ENCODE measurements around the gene ANKRD55.
"Not testable (repeated sequence)": the region's sequence is repeated elsewhere in the genome, so short reads cannot be mapped to it uniquely, and the experiment has no call there.

The ANKRD55 gene

DNA sequence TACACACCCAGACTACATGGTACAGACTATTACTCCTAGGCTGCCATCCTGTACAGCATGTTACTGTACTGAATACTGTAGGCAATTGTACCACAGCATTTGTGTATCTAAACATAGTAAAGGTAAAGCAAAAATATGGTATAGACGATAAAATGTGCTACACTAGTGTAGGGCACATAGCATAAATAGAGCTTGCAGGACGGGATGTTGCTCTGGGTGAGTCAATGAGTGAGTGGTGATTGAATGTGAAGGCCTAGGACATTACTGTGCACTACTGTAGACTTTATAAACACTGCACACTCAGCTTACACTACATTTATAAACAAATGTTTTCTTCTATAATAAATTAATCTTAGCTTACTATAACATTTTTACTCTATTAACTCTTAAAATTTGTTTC, 25.6 kb downstream of the ANKRD55 start:
- no peak for DNase-seq (ENCODE audit: low read depth in 2 of 2)

DNA sequence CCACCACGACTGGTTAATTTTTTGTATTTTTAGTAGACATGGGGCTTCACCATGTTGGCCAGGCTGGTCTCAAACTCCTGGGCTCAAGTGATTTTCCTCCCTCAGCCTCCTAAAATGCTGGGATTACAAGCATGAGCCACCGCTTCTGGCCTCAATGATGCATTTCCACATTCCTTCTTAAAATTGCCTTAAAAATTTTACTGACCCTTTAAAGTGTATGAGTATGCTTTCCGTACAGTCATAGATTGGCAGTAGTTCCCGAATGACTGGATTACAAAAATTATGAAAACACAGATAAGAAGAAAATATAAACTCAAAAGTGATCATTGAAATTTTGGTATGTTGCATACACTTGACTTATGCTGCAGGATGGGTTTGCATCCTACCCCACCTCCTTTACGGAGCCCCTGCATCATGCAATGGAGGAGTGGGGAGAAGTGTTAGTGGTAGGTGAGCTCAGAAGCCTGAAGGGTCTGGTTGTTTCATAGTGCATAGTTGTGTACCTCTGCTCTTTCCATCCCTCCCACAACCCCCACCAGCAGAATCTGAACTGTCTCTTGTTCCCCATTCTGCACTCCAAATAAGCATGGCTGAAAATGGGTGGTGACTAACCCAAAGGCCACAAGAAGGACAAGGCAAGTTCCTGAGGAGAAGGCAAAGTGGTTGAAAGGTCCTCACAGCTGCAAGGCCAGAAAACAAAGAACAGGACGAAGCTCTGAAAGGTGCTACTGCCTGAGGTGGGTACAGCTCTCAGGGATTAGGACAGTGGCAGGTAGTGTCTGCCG, 26.8 kb downstream of the ANKRD55 start:
- no peak for DNase-seq (ENCODE audit: low read depth in 2 of 2)

DNA sequence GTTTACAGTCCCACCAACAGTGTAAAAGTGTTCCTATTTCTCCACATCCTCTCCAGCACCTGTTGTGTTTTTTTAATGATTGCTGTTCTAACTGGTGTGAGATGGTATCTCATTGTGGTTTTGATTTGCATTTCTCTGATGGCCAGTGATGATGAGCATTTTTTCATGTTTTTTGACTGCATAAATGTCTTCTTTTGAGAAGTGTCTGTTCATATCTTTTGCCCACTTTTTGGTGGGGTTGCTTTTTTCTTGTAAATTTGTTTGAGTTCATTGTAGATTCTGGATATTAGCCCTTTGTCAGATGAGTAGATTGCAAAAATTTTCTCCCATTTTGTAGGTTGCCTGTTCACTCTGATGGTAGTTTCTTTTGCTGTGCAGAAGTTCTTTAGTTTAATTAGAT, 29.2 kb downstream of the ANKRD55 start:
- DNase-seq (ENCODE audit: low read depth in 2 of 2) = not testable (repeated sequence)

DNA sequence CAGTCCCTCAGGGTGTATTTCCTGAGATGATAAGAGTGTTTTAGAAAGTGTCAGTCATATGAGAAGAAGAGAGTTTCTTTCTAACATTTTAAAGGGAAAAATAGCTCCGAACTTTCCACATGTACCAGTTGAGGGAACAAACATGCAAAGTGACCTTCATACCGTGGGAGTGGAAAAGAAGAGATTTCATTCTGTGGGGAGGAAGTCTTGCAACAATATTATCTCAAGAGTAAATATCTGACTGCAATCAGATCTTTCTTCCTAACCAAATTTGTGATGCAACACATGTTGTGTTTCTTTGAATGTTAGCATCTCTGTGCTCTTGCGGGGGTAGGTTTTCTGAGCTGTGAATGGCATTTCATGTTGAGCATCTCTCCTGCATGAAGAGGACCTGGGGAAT, 30.6 kb downstream of the ANKRD55 start:
- DNase-seq (ENCODE audit: low read depth in 2 of 2) = no peak

DNA sequence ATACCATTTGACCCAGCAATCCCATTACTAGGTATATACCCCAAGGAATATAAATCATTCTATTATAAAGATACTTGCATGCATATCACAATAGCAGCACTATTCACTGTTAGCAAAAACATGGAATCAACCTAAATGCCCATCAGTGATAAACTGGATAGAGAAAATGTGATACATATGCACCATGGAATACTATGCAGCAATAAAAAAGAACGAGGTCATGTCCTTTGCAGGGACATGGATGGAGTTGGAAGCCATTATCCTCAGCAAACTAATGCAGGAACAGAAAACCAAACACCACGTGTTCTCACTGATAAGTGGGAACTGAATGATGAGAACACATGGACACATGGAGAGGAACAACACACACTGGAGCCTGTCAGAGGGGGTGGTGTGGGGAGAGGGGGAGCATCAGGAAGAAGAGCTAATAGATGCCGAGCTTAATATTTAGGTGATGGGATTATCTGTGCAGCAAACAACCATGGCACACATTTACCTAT, 31.3 kb downstream of the ANKRD55 start:
- DNase-seq (ENCODE audit: low read depth in 2 of 2) = not testable (repeated sequence)

DNA sequence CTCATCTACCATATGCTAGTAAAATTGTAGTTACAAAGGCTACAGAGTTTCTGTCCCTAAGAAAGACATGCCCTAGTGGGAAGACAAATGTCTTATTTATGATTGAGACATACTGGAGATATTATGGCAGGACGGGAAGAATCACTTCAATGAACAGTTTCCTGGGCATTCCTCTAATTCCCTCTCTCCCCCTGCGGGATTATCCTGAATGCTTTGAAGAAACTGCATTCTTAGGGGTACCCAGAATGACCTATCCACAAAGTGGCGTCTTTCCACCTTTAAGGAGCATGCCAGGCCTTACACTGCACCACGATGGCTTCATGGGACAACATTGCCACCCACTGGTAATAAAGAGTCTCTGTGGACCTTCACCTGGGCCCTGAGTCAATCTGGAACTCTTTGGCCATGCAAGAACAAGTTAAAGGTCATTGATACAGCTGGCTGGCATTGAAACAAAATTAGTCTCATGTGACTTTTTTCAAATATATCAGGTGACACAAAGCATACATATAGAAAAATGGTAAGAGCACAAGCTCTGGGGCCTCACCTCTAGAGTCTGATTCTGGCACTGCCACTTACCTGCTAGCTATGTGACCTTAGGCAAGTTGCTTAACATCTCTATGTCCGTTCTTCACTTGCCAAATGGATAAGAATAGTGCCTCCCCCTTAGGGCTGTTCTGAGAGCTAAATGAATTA, 32.0 kb downstream of the ANKRD55 start:
- peak; percentile 10 to 27 for DNase-seq (ENCODE audit: low read depth in 2 of 2)

DNA sequence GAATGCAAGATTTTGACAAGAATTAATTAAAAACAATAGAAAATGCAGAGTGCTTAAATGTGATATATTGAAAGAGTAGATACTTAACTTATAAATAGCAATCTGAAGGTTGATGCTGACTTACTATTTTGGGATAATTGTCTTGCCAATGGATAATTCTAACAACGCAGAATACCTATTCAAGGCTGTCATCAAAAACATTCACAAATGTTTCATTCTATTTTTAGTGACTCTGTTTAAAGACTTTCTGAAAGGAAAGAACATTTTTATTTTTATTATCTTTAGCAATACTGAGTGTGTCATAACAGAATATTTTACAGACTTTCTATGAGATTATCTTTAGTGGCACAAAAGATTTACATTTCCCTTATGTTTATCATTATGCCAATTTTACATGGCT, 38.1 kb downstream of the ANKRD55 start:
- no peak for DNase-seq (ENCODE audit: low read depth in 2 of 2)

DNA sequence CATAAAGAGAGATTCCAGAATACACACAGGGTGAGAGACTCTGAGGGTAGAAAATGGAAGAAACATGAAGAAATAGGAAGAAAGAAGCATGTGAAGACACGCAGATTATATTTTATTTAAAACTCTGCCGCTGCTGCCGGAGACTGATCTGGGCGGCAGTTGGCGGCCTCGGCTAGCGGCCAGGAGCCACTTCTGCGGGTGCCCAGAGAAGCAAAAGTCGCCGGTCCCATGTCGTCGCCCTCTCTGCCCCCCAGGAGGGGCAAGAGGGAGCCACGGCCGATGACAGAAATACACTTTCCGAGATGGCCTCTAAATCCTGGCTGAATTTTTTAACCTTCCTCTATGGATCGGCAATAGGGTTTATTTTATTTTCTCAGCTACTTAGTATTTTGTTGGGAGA, 40.9 kb downstream of the ANKRD55 start:
- DNase-seq (ENCODE audit: low read depth in 2 of 2) = no peak

DNA sequence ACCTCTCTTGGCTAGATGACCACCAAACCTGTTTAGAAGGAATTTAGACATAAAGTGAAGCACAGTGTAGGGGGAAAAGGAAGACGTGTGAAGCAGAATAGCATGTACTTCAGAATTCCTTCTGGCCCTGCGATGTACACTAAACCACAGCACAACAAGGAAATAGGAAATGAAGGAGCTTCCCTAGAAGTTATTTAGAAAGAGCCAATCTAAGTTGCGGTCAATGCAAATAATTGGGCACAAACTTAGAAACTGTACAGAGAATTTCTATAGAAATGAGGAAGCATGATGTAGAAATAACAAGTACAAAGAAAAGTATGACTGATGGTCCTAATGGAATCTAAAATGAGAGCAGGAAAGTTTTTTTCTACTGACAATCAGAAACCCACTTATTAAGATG, 41.5 kb downstream of the ANKRD55 start:
- no peak for DNase-seq (ENCODE audit: low read depth in 2 of 2)

DNA sequence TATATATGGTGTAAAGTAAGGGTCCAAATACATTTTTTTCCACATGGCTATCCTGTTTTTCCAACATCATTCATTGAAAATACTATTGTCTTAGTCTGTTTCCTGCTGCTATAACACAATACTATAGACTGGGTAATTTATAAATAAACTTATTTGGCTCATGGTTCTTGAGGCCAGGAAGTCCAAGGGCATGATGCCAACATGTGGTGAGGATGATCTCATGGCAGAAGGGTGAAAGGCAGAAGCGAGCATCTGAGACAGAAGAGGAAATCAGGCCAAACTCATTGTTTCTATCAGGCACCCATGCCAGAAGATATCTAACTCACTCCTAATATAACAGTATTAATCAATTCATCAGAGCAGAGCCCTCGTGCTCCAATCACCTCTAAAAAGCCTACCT, 42.6 kb downstream of the ANKRD55 start:
- peak in 1 of 2 donors; percentile 3 for DNase-seq (ENCODE audit: low read depth in 2 of 2)

DNA sequence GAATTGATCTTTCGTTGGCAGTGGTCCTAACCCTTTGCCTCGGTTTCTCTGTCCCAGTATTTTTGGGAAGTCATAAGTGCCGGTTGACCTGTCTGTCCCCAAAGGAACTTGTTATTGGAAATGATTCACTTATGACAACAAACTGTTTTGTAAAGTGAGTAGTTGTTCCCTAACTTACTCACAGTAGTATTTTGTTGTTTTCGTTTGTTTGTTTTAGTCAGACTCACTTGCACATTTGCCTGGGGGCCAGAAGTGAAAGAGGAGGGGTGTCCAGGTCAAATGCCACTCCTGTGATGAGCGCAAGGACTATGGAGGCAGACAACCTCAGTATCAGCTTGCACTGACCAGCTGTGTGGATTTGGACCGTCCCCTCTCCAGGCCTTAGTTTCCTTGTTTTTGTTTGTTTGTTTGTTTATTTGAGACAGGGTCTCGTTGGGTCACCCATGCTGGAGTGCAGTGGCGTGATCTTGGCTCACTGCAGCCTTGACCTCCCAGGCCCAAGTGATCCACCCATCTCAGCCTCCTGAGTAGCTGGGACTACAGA, 47.3 kb downstream of the ANKRD55 start:
- DNase-seq (ENCODE audit: low read depth in 2 of 2) = no peak

DNA sequence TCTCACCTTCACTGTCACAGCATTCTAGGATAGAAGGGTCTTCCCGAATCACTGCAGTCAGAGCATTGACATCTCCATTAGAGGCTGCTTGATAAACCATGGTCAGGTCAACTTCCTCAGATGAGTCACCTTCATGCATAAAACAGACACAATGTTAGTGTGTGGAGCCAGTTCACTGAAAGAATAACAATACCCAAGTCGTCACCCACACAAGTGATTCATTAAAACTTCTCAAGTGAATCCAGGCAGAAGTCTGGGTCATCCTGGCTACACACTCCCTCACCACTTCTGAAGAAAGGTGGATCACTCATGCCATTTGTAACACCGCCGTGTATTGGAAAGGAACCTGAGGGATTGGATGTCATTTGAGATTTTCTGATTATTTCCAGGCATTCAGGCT, 49.6 kb downstream of the ANKRD55 start:
- no peak for DNase-seq (ENCODE audit: low read depth in 2 of 2)

DNA sequence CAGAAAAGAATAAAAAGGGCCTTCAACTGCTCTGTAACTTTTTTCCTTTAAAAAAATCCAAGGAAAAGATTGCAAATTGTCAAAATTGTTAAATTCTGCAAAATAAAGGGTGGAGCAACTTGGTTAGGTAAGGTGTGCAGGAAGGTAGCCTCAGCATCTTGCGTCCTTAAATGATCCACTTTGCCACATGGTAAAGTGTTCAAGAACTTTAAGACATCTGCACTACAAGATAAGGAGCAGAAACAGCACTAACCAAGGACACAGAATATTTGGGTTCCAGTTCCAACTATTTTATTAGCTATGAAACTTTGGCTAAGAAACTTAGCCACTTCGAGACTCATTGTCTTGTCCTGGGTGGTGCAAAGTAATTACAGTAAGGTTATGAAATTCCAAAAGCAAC, 53.7 kb downstream of the ANKRD55 start:
- no peak for DNase-seq (ENCODE audit: low read depth in 2 of 2)

DNA sequence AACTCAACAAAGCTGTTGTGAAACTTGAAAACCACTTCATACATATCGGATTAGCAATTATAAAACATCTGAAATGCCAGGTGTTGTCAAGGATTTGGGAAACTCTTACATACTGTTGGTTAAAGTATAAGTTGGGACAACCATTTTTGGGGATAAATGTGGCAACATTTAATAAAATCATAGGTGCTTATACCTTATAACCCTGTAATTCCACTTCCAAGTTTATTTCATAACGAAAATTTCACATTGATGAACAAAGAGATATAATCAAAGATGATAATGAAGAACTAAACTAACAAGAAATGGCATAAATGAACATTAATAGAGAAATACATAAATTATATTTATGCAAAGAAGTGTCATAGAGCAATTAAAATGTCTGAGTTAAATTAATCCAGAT, 54.3 kb downstream of the ANKRD55 start:
- DNase-seq (ENCODE audit: low read depth in 2 of 2) = no peak

DNA sequence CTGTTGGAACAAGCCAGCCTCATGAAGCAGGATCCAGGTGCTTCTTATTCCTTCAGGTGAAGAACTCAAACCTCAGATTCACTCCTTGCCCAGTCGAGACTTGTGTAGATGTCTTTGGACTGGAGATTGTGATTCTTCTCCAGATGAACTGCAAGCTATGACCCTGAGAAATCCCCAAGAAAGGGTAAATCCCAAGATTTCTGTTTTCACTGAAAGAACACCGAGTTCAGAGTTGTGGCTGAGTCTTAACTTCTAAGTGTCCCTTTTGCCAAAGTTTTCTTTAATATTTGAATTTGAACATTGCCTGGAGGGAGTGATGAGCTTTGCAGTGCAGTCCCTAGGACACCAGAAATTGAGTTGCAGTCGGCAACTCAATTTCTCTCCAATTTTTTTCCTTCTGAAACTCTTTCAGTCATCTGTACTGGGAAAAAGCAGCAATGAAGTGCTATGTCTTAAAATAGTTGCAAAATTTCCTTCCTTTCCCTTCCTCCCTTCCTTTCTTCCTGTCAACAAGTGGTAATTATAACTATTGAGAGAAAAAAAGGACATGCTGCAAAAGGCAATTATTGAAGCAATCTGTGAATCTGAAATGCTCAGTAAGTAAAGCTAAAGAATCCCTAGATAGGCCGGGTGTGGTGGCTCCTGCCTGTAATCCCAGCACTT, 56.1 kb downstream of the ANKRD55 start:
- DNase-seq (ENCODE audit: low read depth in 2 of 2) = no peak

DNA sequence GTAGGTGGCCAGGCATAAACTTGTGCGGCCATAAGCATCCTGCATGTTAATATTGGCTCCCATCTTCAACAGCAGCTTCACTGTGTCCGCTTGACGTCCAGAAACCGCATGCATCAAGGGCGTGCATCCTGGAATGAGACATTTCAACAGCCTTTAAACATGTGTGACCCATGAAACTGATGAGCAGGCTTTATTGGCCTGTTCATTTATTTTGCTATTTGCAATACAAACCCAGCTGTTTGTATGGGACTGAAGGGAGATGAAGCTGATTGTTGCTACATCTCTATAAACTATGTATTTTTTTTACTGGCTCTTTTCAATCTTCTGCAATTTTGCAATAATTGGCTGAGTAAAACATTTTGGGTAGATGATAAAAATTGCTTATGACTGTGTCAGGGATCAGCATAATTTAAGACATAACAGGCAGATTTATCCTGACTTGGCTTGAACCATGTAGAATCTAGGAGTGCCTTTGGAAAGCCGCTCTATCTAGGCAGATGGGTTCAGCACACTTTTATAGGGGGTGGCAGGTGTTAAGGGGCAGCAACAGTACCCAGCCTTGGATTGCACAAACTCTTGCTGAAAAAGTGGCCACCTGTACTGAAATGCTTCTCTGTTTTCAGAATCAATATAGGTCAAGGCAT, 56.9 kb downstream of the ANKRD55 start:
- DNase-seq (ENCODE audit: low read depth in 2 of 2) = no peak

DNA sequence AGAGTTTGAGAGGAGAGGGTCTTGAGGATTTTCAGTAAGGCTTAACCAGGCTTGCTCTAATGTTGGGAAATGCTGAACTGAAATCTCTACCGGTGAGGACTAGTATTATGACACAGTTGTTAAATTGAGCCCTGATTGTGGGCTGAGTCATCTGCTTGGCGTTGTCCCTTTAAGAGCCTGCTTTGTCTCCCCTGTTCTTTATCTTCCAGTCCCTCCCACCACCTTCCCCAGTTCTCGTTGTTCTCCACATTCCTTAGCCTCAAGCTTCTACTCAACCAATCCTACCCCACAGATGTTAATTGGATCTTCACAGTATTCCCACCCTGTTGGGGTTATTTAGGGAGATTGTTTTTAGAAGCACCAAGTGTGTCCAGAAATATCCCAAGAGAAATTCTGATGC, 57.6 kb downstream of the ANKRD55 start:
- DNase-seq (ENCODE audit: low read depth in 2 of 2) = no peak

DNA sequence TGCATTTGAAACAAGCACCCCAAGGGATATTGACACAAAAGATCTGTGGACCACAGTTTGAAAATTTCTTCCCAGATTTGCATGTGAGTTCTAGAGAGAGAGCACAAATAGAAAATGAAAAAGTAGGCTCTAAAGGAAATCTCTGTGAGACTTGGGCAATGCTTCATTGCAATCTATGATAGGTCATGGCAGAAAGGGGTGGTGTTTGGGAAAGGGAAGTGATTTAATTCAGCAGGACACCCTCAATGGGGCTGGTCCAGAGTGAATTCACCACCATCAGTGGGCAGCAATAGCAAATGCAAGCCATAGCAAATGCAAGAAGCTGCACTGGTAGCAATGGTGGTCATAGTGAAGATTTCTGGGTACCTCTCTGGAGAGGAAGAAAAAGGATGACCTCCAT, 58.1 kb downstream of the ANKRD55 start:
- no peak for DNase-seq (ENCODE audit: low read depth in 2 of 2)

DNA sequence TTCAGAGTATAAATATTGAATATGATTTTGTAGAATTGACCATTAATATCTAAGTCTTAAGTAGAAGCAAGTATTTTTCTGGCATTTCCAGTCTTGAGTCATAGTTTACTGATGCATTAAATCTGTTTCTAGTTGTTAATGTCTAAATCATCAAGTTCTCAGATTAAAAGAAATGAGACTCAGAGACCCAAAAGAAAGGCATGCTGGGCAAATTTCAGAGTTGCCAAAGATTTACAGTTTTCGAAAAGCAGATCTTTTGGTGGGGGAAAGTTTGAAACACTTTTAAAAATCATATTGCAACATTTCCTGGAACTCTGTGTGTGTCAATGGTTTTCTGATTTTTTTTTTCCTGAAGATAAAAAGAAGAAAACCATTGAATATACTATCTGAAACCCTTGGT, 60.9 kb downstream of the ANKRD55 start:
- no peak for DNase-seq (ENCODE audit: low read depth in 2 of 2)

DNA sequence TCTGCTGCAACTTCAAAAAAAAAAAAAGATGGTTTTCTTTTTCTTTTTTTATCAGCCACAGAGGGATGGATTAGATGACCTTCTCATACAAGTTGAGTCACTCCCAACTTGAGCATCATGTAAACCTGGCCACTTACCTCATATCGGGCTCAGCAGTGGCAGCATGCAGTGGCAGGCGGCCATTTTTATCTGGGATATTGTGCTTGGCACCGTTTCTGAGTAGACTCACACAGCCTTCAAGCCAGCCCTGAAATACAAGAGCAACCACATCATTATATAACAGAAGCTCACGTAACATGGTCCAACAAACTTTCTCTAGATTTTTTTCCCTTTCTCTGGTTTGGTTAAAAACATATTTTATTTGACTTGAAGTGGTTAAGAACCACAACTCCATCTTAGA, 62.6 kb downstream of the ANKRD55 start:
- DNase-seq (ENCODE audit: low read depth in 2 of 2) = no peak

DNA sequence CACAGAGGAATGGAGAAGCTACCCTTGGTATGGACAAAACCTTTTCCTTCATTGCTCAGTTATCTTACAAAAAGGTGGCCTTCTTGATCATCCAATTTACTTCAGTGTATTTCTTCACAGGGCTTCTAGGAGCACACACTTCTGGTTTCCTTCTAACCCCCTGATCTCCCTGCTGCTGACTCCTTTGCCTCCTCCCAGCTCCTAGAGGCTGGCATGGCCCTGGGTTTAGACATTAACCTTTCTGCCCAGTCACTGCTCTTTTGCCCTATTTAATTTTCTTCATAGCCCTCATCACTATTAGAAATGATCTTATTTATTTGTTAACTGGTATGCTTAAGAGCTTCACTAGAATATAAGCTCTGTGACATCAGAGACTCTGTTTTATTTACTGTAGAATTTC, 63.2 kb downstream of the ANKRD55 start:
- DNase-seq (ENCODE audit: low read depth in 2 of 2) = no peak

DNA sequence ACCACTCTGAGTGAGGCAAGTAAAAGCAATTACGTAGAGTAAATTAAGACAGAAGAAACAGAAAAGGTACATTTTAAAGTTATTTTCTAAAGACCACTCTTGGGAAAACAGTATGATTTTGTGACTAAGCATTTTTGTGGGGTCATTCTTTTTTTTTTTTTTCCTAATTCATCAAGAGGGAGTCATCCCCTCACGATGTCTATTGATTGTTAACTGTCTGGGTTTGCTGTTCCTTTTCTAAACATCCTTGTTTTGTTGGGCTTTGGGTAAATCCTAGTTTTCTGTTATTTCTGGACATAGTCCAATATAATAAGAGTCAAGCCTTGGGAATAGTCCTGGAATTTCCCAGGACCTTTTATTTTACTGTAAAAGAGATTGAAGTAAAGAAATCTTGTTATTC, 63.8 kb downstream of the ANKRD55 start:
- DNase-seq (ENCODE audit: low read depth in 2 of 2) = no peak
